ES-I3 (cell line): ENCODE results near the gene DNAJC6.

Experiments used
- H3K36me3 ChIP-seq: 2 replicates; pipeline ENCODE4 v1.6.1; 2013; ENCODE audit warnings: mild to moderate bottlenecking, low read length, control low read depth, moderate library complexity; ENCODE audit not compliant: insufficient read depth
- H3K4me1 ChIP-seq: 2 replicates; pipeline ENCODE4 v1.6.1; 2013; ENCODE audit warnings: mild to moderate bottlenecking, control low read depth, low read length; ENCODE audit not compliant: insufficient read depth
- H3K9ac ChIP-seq: 2 replicates; pipeline ENCODE4 v1.6.1; 2013; ENCODE audit warnings: low read depth, mild to moderate bottlenecking, low read length, moderate library complexity
- H3K9me3 ChIP-seq: 2 replicates; pipeline ENCODE4 v1.6.1; 2013; ENCODE audit warnings: mild to moderate bottlenecking, low read length, moderate library complexity; ENCODE audit not compliant: control insufficient read depth, insufficient read depth

The DNAJC6 gene

DNA sequence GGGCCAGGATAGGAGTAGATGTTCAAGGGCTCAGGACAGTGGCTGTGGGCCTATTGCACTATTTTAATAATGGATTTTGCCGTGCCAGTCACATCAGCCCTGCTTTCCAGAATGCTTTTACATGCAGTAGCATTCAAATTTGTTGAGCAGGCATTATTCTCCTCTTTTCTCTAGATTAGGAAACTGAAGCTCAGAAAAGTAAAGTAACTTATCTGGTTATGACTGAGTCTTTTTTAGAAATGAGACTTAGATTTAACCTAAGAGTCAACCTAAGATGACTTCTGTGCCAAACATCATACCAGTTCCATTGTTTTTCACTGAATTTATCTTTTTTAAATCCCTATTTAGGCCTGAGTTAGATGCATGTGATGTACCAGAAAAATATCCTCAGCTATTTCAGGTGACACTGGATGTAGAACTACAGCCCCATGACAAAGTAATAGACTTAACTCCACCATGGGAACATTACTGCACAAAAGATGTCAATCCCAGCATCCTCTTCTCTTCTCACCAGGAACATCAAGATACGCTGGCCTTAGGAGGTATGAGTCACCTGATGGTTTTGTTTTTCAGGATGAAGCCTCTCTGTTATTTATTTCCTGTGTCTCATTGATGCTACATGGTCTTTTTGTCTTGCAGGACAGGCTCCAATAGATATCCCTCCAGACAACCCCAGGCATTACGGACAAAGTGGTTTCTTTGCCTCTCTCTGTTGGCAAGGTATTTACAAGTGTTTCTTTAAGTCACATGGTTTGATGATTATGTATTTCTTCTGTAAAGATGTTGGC lies 79.8 kb downstream of the DNAJC6 start:
- Histone ChIP-seq H3K4me1 (peaks cover 17% of the 10 kb centered on the region), H3K9ac (no peak overlapping the region), H3K9me3 (peaks cover 8% of the 10 kb centered on the region; the same call in 1 of the 2 replicates), H3K36me3 (no peaks in the 10 kb centered on the region; the same call in 1 of the 2 replicates)

DNA sequence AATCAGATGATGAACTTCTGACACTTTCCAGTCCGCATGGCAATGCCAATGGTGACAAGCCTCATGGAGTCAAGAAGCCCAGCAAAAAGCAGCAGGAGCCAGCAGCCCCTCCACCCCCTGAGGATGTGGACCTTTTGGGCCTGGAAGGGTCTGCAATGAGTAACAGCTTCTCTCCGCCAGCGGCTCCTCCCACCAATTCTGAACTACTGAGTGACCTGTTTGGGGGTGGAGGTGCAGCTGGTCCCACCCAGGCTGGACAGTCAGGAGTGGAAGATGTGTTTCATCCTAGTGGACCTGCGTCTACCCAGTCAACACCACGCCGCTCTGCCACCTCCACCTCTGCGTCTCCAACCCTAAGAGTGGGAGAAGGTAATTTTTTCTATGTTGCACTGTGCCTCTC lies 83.2 kb downstream of the DNAJC6 start:
- Histone ChIP-seq H3K9me3 (no peaks in the 10 kb centered on the region), H3K36me3 (no peaks in the 10 kb centered on the region; the same call in 1 of the 2 replicates), H3K9ac (no peak overlapping the region), H3K4me1 (peaks cover 27% of the 10 kb centered on the region)

DNA sequence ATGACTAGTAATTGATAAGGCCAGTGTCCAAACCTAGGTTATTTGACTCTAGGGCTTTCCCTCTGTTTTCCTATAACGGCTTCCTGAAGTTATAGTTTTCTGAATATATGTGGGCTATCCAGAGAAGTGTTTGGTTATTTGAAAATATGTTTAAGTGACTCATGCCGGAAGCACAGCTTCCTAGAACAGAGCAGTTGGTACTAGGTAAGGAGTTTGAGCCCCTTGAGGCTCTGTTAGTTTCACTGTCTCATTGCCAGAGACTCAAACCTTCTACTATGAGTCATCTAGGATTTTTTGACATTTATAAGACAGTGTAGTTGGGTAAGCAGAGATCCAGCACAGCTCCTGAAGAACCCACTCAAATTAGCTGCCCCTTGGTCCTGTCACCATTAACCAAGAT lies 84.0 kb downstream of the DNAJC6 start:
- Histone ChIP-seq H3K9ac (no peak overlapping the region), H3K4me1 (peaks cover 27% of the 10 kb centered on the region), H3K9me3 (no peaks in the 10 kb centered on the region), H3K36me3 (no peaks in the 10 kb centered on the region; the same call in 1 of the 2 replicates)

DNA sequence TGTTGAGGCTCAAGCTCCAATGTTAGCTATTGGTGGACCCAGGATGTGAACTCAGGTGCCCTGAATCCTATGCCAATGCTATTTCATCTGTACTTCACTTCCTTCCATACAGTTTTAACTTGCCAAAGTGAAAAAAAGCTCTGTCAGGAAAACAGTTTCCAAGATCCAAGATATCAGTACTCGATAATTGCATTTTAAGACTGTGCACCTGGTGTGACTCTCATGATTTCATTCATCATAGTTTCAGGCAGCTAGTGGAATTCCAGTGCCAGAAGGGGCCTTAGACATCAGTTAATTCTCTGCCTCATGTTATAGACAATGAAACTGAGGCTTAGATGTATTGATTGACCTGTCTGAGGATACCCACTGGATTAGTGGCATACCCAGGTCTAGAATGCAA lies 84.6 kb downstream of the DNAJC6 start:
- H3K36me3 ChIP-seq: no peaks in the 10 kb centered on the region; the same call in 1 of the 2 replicates

GRCh38 chr1:65395887-65396612 lies 86.7 kb downstream of the DNAJC6 start:
- Histone ChIP-seq H3K9ac (no peak overlapping the region), H3K4me1 (peaks cover 10% of the 10 kb centered on the region; the same call in 1 of the 2 replicates), H3K9me3 (no peaks in the 10 kb centered on the region), H3K36me3 (no peaks in the 10 kb centered on the region; the same call in 1 of the 2 replicates)

More for the DNA sequence above, 84.6 kb downstream of the DNAJC6 start:
- Histone ChIP-seq H3K9ac (no peak overlapping the region), H3K4me1 (peaks cover 25% of the 10 kb centered on the region), H3K9me3 (no peaks in the 10 kb centered on the region)

GRCh38 chr1:65398083-65398482 lies 88.7 kb downstream of the DNAJC6 start:
- Histone ChIP-seq H3K4me1 (peaks cover 10% of the 10 kb centered on the region; the same call in 1 of the 2 replicates), H3K9me3 (no peaks in the 10 kb centered on the region), H3K9ac (no peak overlapping the region), H3K36me3 (no peaks in the 10 kb centered on the region; the same call in 1 of the 2 replicates)

DNA sequence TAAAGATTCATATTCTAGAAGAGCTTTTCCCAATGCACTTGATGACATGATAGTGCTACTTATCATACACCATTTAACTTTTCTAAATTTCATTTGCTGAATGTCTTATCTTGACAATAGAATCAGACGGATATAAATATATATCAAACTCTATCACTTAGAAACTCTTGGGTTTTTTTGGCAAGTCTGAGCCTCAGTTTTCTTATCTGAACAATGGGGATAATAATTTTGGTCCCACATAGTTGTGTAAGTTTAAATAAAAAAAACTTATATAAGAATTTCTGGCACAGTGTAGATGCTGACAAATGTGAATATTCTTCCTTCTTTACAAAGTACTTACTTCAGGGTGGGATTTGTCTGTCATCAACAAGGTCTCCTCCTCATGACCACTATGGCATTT lies 89.7 kb downstream of the DNAJC6 start:
- Histone ChIP-seq H3K4me1 (peaks cover 10% of the 10 kb centered on the region; the same call in 1 of the 2 replicates), H3K9me3 (no peaks in the 10 kb centered on the region), H3K36me3 (no peaks in the 10 kb centered on the region; the same call in 1 of the 2 replicates), H3K9ac (no peak overlapping the region)

DNA sequence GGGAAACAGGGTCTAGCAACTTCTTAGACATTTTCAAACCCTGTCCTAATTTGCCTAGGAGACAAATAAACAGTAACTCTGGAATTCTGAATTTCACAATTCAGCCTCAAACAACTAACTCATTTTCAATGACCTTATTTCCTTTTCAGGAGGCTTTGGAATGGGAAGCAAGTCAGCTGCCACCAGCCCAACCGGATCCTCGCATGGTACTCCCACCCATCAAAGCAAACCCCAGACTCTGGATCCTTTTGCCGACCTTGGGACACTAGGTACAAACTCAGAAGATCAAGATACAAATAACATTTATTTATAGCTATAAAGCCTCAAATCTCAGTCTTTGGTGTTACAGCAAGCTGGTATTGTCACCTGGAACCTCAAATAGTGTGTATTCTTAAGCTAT lies 92.3 kb downstream of the DNAJC6 start:
- Histone ChIP-seq H3K4me1 (peaks cover 6% of the 10 kb centered on the region; the same call in 1 of the 2 replicates), H3K36me3 (no peaks in the 10 kb centered on the region), H3K9me3 (no peaks in the 10 kb centered on the region), H3K9ac (no peak overlapping the region)

DNA sequence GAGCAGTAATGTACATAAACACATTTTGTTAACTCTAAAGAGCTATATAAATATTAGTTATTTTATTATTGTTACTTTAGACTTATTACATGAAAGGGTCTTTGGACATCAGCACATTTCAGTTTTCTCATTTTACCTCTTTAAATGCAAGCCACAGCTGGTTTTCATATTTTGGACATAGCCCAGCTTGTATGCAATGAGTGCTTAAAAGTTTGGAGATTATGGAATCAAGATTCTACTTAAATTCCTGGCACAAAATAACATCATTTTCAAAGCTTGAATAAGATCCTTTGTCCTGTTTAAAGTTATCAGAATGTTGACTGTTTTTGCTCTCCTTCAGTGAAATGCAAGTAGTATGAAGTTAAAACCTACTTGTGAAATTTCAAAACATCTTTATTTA lies 95.6 kb downstream of the DNAJC6 start:
- Histone ChIP-seq H3K9ac (no peak overlapping the region), H3K4me1 (peaks cover 17% of the 10 kb centered on the region), H3K9me3 (no peaks in the 10 kb centered on the region), H3K36me3 (no peaks in the 10 kb centered on the region; the same call in 1 of the 2 replicates)

DNA sequence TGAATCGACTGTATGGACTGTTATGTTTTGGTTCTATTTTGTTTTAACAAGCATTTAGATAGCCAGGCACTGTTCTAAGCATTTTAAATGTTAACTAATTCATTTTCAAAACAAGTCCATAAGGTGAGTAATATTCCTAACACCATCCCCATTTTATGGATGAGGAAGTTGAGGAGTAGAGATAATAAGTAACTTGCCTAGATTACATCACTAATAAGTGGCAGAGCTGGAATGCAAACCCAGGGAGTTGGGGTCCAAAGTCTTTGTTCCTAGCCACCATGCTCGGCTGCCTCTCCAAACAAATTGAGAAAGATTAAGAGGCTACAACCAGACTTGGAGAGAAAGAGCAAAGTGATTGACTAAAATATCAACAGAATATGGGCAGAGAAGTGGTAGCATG lies 98.5 kb downstream of the DNAJC6 start:
- peaks cover 17% of the 10 kb centered on the region for H3K4me1 ChIP-seq
- H3K9me3 ChIP-seq: no peaks in the 10 kb centered on the region
- no peaks in the 10 kb centered on the region; the same call in 1 of the 2 replicates for H3K36me3 ChIP-seq
- H3K9ac ChIP-seq: no peak overlapping the region

GRCh38 chr1:65409314-65409713 lies 100.0 kb downstream of the DNAJC6 start:
- Histone ChIP-seq H3K9ac (no peak overlapping the region), H3K4me1 (peaks cover 17% of the 10 kb centered on the region), H3K9me3 (no peaks in the 10 kb centered on the region), H3K36me3 (no peaks in the 10 kb centered on the region; the same call in 1 of the 2 replicates)

DNA sequence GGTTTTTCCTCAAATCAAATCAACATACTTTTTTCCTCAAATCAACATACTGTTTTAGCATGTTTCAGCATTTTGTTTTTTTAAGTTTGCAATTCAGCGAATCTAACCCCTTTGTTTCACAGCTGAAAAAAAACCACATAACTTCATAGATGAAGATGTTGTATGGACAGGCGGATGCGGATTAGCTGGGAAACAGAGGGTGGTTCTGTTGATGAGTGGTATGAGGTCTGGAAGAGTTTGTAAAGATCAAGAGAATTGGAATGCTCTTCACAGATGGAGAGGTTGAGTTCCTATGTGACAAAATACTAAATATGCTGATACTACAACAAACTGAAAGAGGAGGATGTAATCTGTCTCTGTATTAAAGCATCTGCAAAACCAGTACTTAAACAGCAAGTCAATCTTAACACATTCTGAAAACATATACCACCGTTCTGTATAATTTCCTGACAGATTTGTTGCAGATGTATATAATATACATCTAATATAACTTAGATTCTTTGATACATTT lies 100.5 kb downstream of the DNAJC6 start:
- H3K36me3 ChIP-seq: no peaks in the 10 kb centered on the region; the same call in 1 of the 2 replicates
- no peaks in the 10 kb centered on the region for H3K9me3 ChIP-seq
- H3K4me1 ChIP-seq: peaks cover 17% of the 10 kb centered on the region
- H3K9ac ChIP-seq: no peak overlapping the region

DNA sequence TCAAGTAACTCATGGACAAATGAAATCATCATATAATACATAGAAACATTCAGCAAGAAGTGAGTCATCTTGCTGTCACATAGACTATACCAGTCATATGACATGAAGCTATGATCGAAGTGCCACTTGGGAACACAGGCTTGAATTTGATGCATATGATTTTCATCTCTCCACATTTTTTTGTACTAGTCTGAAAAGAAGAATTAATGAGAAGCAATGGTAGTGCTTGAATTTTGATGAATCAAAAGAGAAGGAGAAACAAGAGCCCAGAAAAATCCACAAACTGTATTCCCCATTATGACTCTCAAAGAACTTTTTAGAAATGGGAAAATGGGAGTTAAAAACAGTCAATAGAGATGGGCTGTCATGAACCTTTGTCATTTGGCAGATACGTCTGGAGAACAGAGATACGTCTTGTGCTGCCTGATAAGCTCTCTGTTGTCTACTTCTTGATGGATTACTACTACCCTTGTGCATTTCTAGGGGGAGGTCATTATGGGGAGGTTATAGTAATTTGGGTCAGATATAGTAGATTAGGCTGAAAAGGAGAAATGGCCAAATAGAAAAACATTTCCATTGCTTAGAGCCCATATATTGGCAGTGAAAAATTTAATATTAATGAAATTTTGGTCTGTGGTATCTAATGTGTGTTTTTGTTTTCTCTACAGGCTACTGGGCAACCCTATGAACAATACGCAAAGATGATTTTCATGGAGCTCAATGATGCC lies 103.1 kb downstream of the DNAJC6 start:
- Histone ChIP-seq H3K4me1 (peaks cover 26% of the 10 kb centered on the region), H3K9me3 (no peaks in the 10 kb centered on the region), H3K9ac (no peak overlapping the region), H3K36me3 (no peaks in the 10 kb centered on the region; the same call in 1 of the 2 replicates)

DNA sequence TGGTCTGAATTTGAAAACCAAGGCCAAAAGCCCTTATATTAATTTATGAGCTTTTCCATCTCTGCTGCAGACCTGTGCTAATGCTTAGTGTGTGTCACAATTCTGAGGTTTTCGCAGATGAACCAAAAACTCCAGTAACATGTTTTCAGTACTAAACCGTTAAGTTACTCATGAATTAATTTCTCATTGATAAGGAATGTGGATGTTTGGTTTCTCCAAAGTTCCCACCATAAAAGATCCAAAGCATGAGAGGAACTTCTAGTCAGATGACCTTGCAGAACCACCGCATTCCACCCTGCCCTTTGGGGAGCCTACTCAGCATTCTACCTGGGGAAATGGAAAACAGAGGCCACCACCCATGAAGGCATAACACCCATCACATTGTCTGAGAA lies 103.6 kb downstream of the DNAJC6 start:
- Histone ChIP-seq H3K36me3 (no peaks in the 10 kb centered on the region; the same call in 1 of the 2 replicates), H3K4me1 (peaks cover 32% of the 10 kb centered on the region), H3K9ac (no peak overlapping the region), H3K9me3 (no peaks in the 10 kb centered on the region)
